Nephron progenitor cell (in vitro differentiated cells): ENCODE results near the gene OMG.

Experiments used
- DNase-seq: peaks from one replicate; pipeline ENCODE4 v3.0.0; 2021
- H3K27ac Mint-ChIP-seq: 2 replicates; pipeline ENCODE4 v1.8.0; 2021; ENCODE audit warnings: mild to moderate bottlenecking, moderate library complexity, mixed read lengths
- H3K27me3 Mint-ChIP-seq: 2 replicates; pipeline ENCODE4 v1.8.0; 2021; ENCODE audit warnings: mild to moderate bottlenecking, low read depth, mixed read lengths; ENCODE audit not compliant: poor library complexity
- H3K36me3 Mint-ChIP-seq: 2 replicates; pipeline ENCODE4 v1.8.0; 2021; ENCODE audit warnings: low read depth, mixed read lengths
- H3K4me1 Mint-ChIP-seq: 2 replicates; pipeline ENCODE4 v1.8.0; 2021; ENCODE audit warnings: mixed read lengths
- H3K4me3 Mint-ChIP-seq: 2 replicates; pipeline ENCODE4 v1.8.0; 2021; ENCODE audit warnings: mild to moderate bottlenecking, moderate library complexity, mixed read lengths
- H3K9me3 Mint-ChIP-seq: 2 replicates; pipeline ENCODE4 v1.8.0; 2021; ENCODE audit warnings: mild to moderate bottlenecking, moderate library complexity, mixed read lengths
- CTCF ChIP-seq: fragments of 200-600 bp; sonication (generic); IDR thresholded peaks from 2 replicates; pipeline ENCODE4 v1.5.0; 2021; ENCODE audit warnings: antibody characterized with exemption

Gene OMG

GRCh38 chr17:31251105-31251969 is 45.7 kb downstream of the OMG start:
- no peak for DNase-seq
- Mint-ChIP-seq H3K4me1 (peaks cover 12% of the 10 kb centered on the region), H3K36me3 (peaks cover 33% of the 10 kb centered on the region), H3K9me3 (no peaks in the 10 kb centered on the region), H3K4me3 (no peak overlapping the region), H3K27ac (peak overlapping the region; percentile 27), H3K27me3 (no peaks in the 10 kb centered on the region)
- no peak for TF ChIP-seq CTCF

- Mint-ChIP-seq H3K4me1 (peaks cover 12% of the 10 kb centered on the region), H3K27ac (no peak overlapping the region), H3K36me3 (peaks cover 45% of the 10 kb centered on the region), H3K4me3 (no peak overlapping the region), H3K9me3 (no peaks in the 10 kb centered on the region), H3K27me3 (no peaks in the 10 kb centered on the region)
- no peak for TF ChIP-seq CTCF
- no peak for DNase-seq
Observed at GRCh38 chr17:31250229-31250628, 46.8 kb downstream of the OMG start.

- no peak for TF ChIP-seq CTCF
- no peaks in the 10 kb centered on the region for H3K9me3 Mint-ChIP-seq
- no peak overlapping the region for H3K4me3 Mint-ChIP-seq
- H3K27me3 Mint-ChIP-seq = no peaks in the 10 kb centered on the region
- DNase-seq = no peak
- H3K4me1 Mint-ChIP-seq = peaks cover 12% of the 10 kb centered on the region
- H3K36me3 Mint-ChIP-seq = peaks cover 46% of the 10 kb centered on the region
- peak overlapping the region; percentile 66 for H3K27ac Mint-ChIP-seq
Observed at GRCh38 chr17:31249835-31250141, 47.3 kb downstream of the OMG start.

- Mint-ChIP-seq H3K27me3 (no peaks in the 10 kb centered on the region), H3K4me1 (peaks cover 12% of the 10 kb centered on the region), H3K4me3 (no peak overlapping the region), H3K36me3 (peaks cover 52% of the 10 kb centered on the region), H3K27ac (peak overlapping the region; percentile 66), H3K9me3 (no peaks in the 10 kb centered on the region)
- DNase-seq = no peak
- no peak for TF ChIP-seq CTCF
Observed at GRCh38 chr17:31248986-31249834, 47.8 kb downstream of the OMG start.
